Spleen (tissue), 11 donors: ENCODE measurements around the gene NBAS. TPM values are rescaled to one million over a fixed set of nuclear protein-coding genes. Genes with fewer than 3 reads are reported as not detected.

ENCODE experiments used
- DNase-seq: peaks from one replicate; pipeline ENCODE4 v3.0.0-alpha.2; 2020
- H3K27ac ChIP-seq, 8 donors: fragments of 200-600 bp; sonication (generic) in 7 of 8; 1 replicate in 4 of 8; 2 replicates in 4 of 8; pipeline versions ENCODE4 v1.5.0 to v1.8.0; 2016 to 2021; ENCODE audit warnings: inconsistent platforms in 4 of 8, mild to moderate bottlenecking in 4 of 8, moderate library complexity in 1 of 8
- H3K27me3 ChIP-seq, 7 donors: fragments of 200-600 bp; sonication (generic) in 6 of 7; replicated peaks in 1 of 7; 1 replicate in 4 of 7; 2 replicates in 3 of 7; pipeline versions ENCODE4 v1.5.0 to v1.8.0; 2016 to 2021; ENCODE audit warnings: inconsistent platforms in 3 of 7, mild to moderate bottlenecking in 1 of 7
- H3K36me3 ChIP-seq, 6 donors: fragments of 200-600 bp; sonication (generic) in 5 of 6; 1 replicate in 4 of 6; 2 replicates in 2 of 6; pipeline versions ENCODE4 v1.5.0 to v1.8.0; 2016 to 2021; ENCODE audit warnings: inconsistent platforms in 2 of 6
- H3K4me1 ChIP-seq, 6 donors: fragments of 200-600 bp; sonication (generic) in 5 of 6; 1 replicate in 3 of 6; 2 replicates in 3 of 6; pipeline versions ENCODE4 v1.5.0 to v1.8.0; 2016 to 2021; ENCODE audit warnings: inconsistent platforms in 3 of 6
- H3K4me3 ChIP-seq, 8 donors: fragments of 200-600 bp; sonication (generic) in 7 of 8; 1 replicate in 4 of 8; 2 replicates in 4 of 8; pipeline versions ENCODE4 v1.5.0 to v1.8.0; 2016 to 2021; ENCODE audit warnings: inconsistent platforms in 4 of 8, mild to moderate bottlenecking in 4 of 8, moderate library complexity in 2 of 8
- H3K9me3 ChIP-seq, 8 donors: fragments of 200-600 bp; sonication (generic) in 7 of 8; 1 replicate in 4 of 8; 2 replicates in 4 of 8; pipeline versions ENCODE4 v1.5.0 to v1.8.0; 2016 to 2021; ENCODE audit warnings: inconsistent platforms in 4 of 8
- POLR2A ChIP-seq, 3 donors: fragments of 450-650 bp; IDR thresholded peaks; one replicate each; pipeline ENCODE4 v1.5.1; 2017; ENCODE audit warnings: antibody characterized with exemption in 3 of 3, mild to moderate bottlenecking in 1 of 3
- POLR2AphosphoS5 ChIP-seq, 3 donors: sonication (generic); formaldehyde crosslinking; IDR thresholded peaks; one replicate each; pipeline ENCODE4 v1.5.1; 2017; ENCODE audit warnings: antibody characterized with exemption in 3 of 3
- WGBS, 5 donors: extraction: QIAGEN DNeasy Blood & Tissue Kit in 3 of 5; methylation state at CpG; one replicate each; pipeline versions ENCODE4 v1.1.5 to v1.1.7; 2013 to 2018; 5-methylcytosine and 5-hydroxymethylcytosine counted together
- intact Hi-C: fragments of 100-400 bp; cut with DNase I; formaldehyde crosslinking; loops from one replicate; pipeline ENCODE4 v1.15.0; 2023; ENCODE audit warnings: low total_unique reads
- polyA plus RNA-seq, 3 donors: library from polyadenylated mRNA; stranded (reverse); fragments of 200-250 nt; gene quantifications; one replicate each; pipeline ENCODE4 v1.2.1, GENCODE V29; 2013
- total RNA-seq, 7 donors: library from RNA; depleted of rRNA in 3 of 7; stranded (reverse); fragments of >200 nt in 3 of 7; fragmentation: NEBNext Ultra II Directional in 4 of 7; extraction: Animal tissue kit (Norgen Biotek cat#: 25700) in 4 of 7; gene quantifications; one replicate each; pipeline versions ENCODE4 v1.1.0 to v1.2.1, GENCODE V29; 2016 to 2021
- TF ChIP-seq, protein P1 (sequence below), 11 experiments: fragments of 200-600 bp in 7 of 11; fragments of 450-650 bp in 4 of 11; sonication (generic) in 4 of 11; IDR thresholded peaks in 8 of 11; conservative IDR thresholded peaks in 3 of 11; 1 replicate in 7 of 11; 2 replicates in 4 of 11; pipeline versions ENCODE4 v1.4.0 to v1.8.0; 2016 to 2021; ENCODE audit warnings: antibody characterized with exemption in 11 of 11, inconsistent platforms in 4 of 11, mild to moderate bottlenecking in 1 of 11
- donor health status: healthy with polysubstance abuse.
- donor health status: DM: no; HTN: no; CAD: no; lungs with moderate emphysema.
- donor health status: DM: no; HTN: no; CAD: no.
- donor health status: Bipolar disorder and iron deficiency.
- donor health status: healthy.
- donor health status: DM: no; HTN: no; CAD: no.
- donor health status: DM: yes; HTN: yes; CAD: no.

NBAS gene
- total and polyA plus RNA-seq, 10 donors: 21.1 to 49.0 (median 40.9) TPM

DNA sequence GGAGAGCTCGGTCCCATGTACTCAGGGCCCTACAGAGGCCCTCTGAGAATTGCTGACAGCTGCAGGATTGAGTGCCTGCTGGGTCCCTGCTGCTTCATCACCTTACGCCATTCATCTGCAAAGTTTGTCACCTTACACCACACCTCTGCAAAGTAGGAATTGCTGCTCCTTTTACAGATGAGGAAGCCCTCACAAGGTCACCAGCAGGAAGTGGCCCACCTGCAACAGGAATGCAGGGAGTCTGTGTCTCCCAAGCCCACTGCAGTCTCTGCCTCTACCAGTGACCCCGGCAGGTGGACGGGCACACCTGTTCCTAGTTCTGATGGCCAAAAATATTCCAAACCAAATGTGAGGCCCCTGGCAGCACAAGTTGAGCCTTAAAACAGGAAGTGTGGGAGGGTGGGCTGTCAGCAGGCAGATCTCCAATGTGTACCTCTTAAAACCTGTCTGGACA lies 441.4 kb downstream of the NBAS start:
- H3K36me3 ChIP-seq: no peaks in the 10 kb centered on the region
- intact Hi-C loops: no loop called here
- no peaks in the 10 kb centered on the region for H3K27me3 ChIP-seq
- no peaks in the 10 kb centered on the region for H3K4me1 ChIP-seq
- no peak for TF ChIP-seq POLR2AphosphoS5 (IDR thresholded peaks at IDR 0.05)
- TF ChIP-seq POLR2A (IDR thresholded peaks at IDR 0.05): no peak
- TF ChIP-seq, protein P1, sequence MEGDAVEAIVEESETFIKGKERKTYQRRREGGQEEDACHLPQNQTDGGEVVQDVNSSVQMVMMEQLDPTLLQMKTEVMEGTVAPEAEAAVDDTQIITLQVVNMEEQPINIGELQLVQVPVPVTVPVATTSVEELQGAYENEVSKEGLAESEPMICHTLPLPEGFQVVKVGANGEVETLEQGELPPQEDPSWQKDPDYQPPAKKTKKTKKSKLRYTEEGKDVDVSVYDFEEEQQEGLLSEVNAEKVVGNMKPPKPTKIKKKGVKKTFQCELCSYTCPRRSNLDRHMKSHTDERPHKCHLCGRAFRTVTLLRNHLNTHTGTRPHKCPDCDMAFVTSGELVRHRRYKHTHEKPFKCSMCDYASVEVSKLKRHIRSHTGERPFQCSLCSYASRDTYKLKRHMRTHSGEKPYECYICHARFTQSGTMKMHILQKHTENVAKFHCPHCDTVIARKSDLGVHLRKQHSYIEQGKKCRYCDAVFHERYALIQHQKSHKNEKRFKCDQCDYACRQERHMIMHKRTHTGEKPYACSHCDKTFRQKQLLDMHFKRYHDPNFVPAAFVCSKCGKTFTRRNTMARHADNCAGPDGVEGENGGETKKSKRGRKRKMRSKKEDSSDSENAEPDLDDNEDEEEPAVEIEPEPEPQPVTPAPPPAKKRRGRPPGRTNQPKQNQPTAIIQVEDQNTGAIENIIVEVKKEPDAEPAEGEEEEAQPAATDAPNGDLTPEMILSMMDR (IDR thresholded peaks at IDR 0.05 in 8 of 11, conservative IDR thresholded peaks at IDR 0.05 in 3 of 11): no peak
- H3K4me3 ChIP-seq: no peak overlapping the region
- DNase-seq: no peak
- 53 to 67% (median 60%) methylated on average over 4 of the region's 4 CpGs for WGBS, 5 donors
- no peak overlapping the region for H3K27ac ChIP-seq
- peaks cover 0 to 17% (median 2%) of the 10 kb centered on the region in 8 donors for H3K9me3 ChIP-seq

DNA sequence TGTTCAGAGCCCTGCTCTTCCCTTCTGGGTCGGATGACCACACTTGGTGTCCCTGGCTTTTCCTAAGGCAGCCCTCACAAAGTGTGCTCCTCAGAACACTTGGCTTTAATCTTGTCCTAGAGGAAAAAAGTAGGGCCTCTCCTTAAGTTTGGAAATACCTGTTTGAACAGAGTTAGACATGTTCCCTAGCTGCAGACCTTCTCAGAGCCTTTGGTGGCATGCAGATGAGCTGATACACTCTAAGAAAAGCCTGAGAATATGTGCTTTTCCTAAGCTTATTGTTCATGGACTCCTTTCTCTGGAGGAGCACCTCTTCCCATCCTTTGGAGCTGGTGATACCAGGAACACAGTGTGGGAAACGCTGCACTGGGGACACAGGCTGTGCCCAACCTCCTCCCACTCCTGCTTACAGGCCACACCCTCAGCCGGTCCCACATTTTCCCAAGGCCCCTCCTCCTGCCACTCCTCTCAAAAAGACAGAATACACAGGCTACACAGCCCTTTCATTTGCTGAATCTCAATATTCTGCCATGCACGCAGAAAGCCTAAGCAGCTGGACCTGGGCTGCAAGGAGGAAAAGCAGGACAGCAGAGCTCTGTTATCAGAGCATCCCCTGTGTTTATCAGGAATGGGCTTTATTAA lies 443.6 kb downstream of the NBAS start:
- 67 to 86% (median 73%) methylated on average over 4 of the region's 4 CpGs for WGBS, 5 donors
- DNase-seq: no peak
- Histone ChIP-seq H3K9me3 (peaks cover 4 to 24% (median 16%) of the 10 kb centered on the region in 8 donors), H3K27ac (no peak overlapping the region), H3K27me3 (no peaks in the 10 kb centered on the region), H3K36me3 (no peaks in the 10 kb centered on the region), H3K4me3 (no peak overlapping the region), H3K4me1 (no peaks in the 10 kb centered on the region)
- intact Hi-C loops: no loop called here
- TF ChIP-seq POLR2AphosphoS5 (IDR thresholded peaks at IDR 0.05) (no peak), POLR2A (IDR thresholded peaks at IDR 0.05) (no peak)
- TF ChIP-seq, protein P1 (IDR thresholded peaks at IDR 0.05 in 8 of 11, conservative IDR thresholded peaks at IDR 0.05 in 3 of 11): no peak

Other genes with a start within 250 kb of the NBAS start
- 10 to 100 TPM; 45.6 to 62.0 (median 56.5) TPM for gene DDX1, start 30.5 kb upstream of the NBAS start, total RNA-seq
- 10 to 100 TPM; 32.6 to 47.3 (median 42.5) TPM for gene DDX1, start 30.5 kb upstream of the NBAS start, polyA plus RNA-seq